Fibroblast of lung (primary cell): Measurements from ENCODE around the gene SLC23A1. TPM values are rescaled to one million over a fixed set of nuclear protein-coding genes. Genes with fewer than 3 reads are reported as not detected.

ENCODE experiments used
- DNase-seq, 2 donors: peaks; one replicate each; pipeline versions ENCODE4 v3.0.0 to v3.0.0-alpha.2; 2010; ENCODE audit warnings: low read depth in 2 of 2
- H2AFZ ChIP-seq: 2 replicates; pipeline ENCODE4 v1.5.1; 2012; ENCODE audit warnings: low read length, control low read depth, inconsistent platforms
- H3K27ac ChIP-seq: 2 replicates; pipeline ENCODE4 v1.5.1; 2011; ENCODE audit warnings: low read length, control low read depth; ENCODE audit not compliant: insufficient read depth
- H3K27me3 ChIP-seq: 2 replicates; pipeline ENCODE4 v1.5.1; 2011; ENCODE audit warnings: mild to moderate bottlenecking, low read length; ENCODE audit not compliant: control insufficient read depth, insufficient read depth
- H3K36me3 ChIP-seq: 2 replicates; pipeline ENCODE4 v1.5.1; 2011; ENCODE audit warnings: low read length; ENCODE audit not compliant: control insufficient read depth, insufficient read depth
- H3K4me1 ChIP-seq: 2 replicates; pipeline ENCODE4 v1.5.1; 2011; ENCODE audit warnings: low read length; ENCODE audit not compliant: control insufficient read depth, insufficient read depth; ENCODE audit errors: extremely low read depth
- H3K4me2 ChIP-seq: 2 replicates; pipeline ENCODE4 v1.5.1; 2011; ENCODE audit warnings: low read length, control low read depth; ENCODE audit not compliant: insufficient read depth; ENCODE audit errors: extremely low read depth
- H3K4me3 ChIP-seq, 4 experiments: fragments of 200-600 bp in 1 of 4; sonication (generic) in 1 of 4; replicated peaks in 1 of 4; 2 replicates each; pipeline ENCODE4 v1.5.1; 2011 to 2016; ENCODE audit warnings: low read length in 4 of 4, low read depth in 3 of 4, mild to moderate bottlenecking in 3 of 4, control low read depth in 2 of 4, inconsistent platforms in 1 of 4, mixed read lengths in 1 of 4; ENCODE audit not compliant: insufficient read depth in 1 of 4; ENCODE audit errors: control extremely low read depth in 1 of 4
- H3K79me2 ChIP-seq: 2 replicates; pipeline ENCODE4 v1.5.1; 2012; ENCODE audit warnings: mild to moderate bottlenecking, low read length, inconsistent platforms; ENCODE audit not compliant: control insufficient read depth, insufficient read depth
- H3K9ac ChIP-seq: 2 replicates; pipeline ENCODE4 v1.5.1; 2011; ENCODE audit warnings: mild to moderate bottlenecking, low read length, control low read depth; ENCODE audit not compliant: insufficient read depth
- H3K9me3 ChIP-seq: 2 replicates; pipeline ENCODE4 v1.5.1; 2012; ENCODE audit warnings: low read depth, low read length; ENCODE audit not compliant: control insufficient read depth, insufficient read depth
- H4K20me1 ChIP-seq: 2 replicates; pipeline ENCODE4 v1.5.1; 2011; ENCODE audit warnings: low read length; ENCODE audit not compliant: control insufficient read depth, insufficient read depth; ENCODE audit errors: extremely low read depth
- CTCF ChIP-seq, 2 donors: IDR thresholded peaks in 1 of 2; conservative IDR thresholded peaks in 1 of 2; 1 replicate in 1 of 2; 2 replicates in 1 of 2; pipeline ENCODE4 v1.5.1; 2011 to 2012; ENCODE audit warnings: low read length in 2 of 2, control low read depth in 1 of 2, inconsistent platforms in 1 of 2, low read depth in 1 of 2, mild to moderate bottlenecking in 1 of 2
- EZH2 ChIP-seq: IDR thresholded peaks from 2 replicates; pipeline ENCODE4 v1.5.1; 2012; ENCODE audit warnings: low read length, control low read depth, mild to moderate bottlenecking; ENCODE audit errors: missing control alignments
- polyA plus RNA-seq, 2 donors: library from polyadenylated mRNA; depleted of rRNA in 1 of 2; stranded (reverse) in 1 of 2; unstranded in 1 of 2; fragments of >200 nt; gene quantifications; 2 replicates each; pipeline ENCODE4 v1.2.1, GENCODE V29; 2011 to 2012; ENCODE audit warnings: missing spikeins in 1 of 2
- total RNA-seq: library from RNA; depleted of rRNA; stranded (reverse); fragments of >200 nt; gene quantifications from 2 replicates; pipeline ENCODE4 v1.2.1, GENCODE V29; 2014

SLC23A1 gene
- total and polyA plus RNA-seq, 2 donors (not counting 1 experiment from before 2014, with no cell fraction given), result not detected

- Histone ChIP-seq H3K9ac (no peak overlapping the region), H3K4me1 (peaks cover 6% of the 10 kb centered on the region), H3K9me3 (no peaks in the 10 kb centered on the region), H3K4me3 (no peak overlapping the region), H3K27ac (no peak overlapping the region), H3K4me2 (peak overlapping the region; percentile 99), H3K36me3 (no peaks in the 10 kb centered on the region), H4K20me1 (no peaks in the 10 kb centered on the region), H2AFZ (no peak overlapping the region), H3K27me3 (no peaks in the 10 kb centered on the region), H3K79me2 (no peaks in the 10 kb centered on the region)
- TF ChIP-seq CTCF (conservative IDR thresholded peaks at IDR 0.05 in 1 of 2, IDR thresholded peaks at IDR 0.05 in 1 of 2; ENCODE audit: low read depth in 1 of 2, low read length in 2 of 2), result peak in 1 of 2 donors; percentile 41
- no peak for TF ChIP-seq EZH2
- DNase-seq, result no peak
Measured at GRCh38 chr5:139402561-139403158, 19.6 kb upstream of the SLC23A1 start.

- Histone ChIP-seq H3K4me3 (no peak overlapping the region), H3K36me3 (no peaks in the 10 kb centered on the region), H4K20me1 (no peaks in the 10 kb centered on the region), H2AFZ (no peak overlapping the region), H3K4me1 (peaks cover 6% of the 10 kb centered on the region), H3K4me2 (no peak overlapping the region), H3K79me2 (no peaks in the 10 kb centered on the region), H3K9ac (no peak overlapping the region), H3K9me3 (no peaks in the 10 kb centered on the region), H3K27ac (no peak overlapping the region), H3K27me3 (no peaks in the 10 kb centered on the region)
- TF ChIP-seq EZH2 (no peak), CTCF (conservative IDR thresholded peaks at IDR 0.05 in 1 of 2, IDR thresholded peaks at IDR 0.05 in 1 of 2; ENCODE audit: low read depth in 1 of 2, low read length in 2 of 2) (no peak)
- DNase-seq, result no peak
Measured at GRCh38 chr5:139401546-139401945, 18.4 kb upstream of the SLC23A1 start.

GRCh38 chr5:139399501-139400121 is 16.5 kb upstream of the SLC23A1 start:
- Histone ChIP-seq H3K79me2 (no peaks in the 10 kb centered on the region), H3K4me1 (peaks cover 13% of the 10 kb centered on the region), H3K4me3 (no peak overlapping the region), H3K9ac (no peak overlapping the region), H3K27me3 (peaks cover 3% of the 10 kb centered on the region), H3K9me3 (no peaks in the 10 kb centered on the region), H2AFZ (no peak overlapping the region), H3K27ac (no peak overlapping the region), H4K20me1 (no peaks in the 10 kb centered on the region), H3K4me2 (no peak overlapping the region), H3K36me3 (no peaks in the 10 kb centered on the region)
- TF ChIP-seq CTCF (conservative IDR thresholded peaks at IDR 0.05 in 1 of 2, IDR thresholded peaks at IDR 0.05 in 1 of 2; ENCODE audit: low read depth in 1 of 2, low read length in 2 of 2) (no peak), EZH2 (no peak)
- DNase-seq, result no peak
